Hepatocyte (in vitro differentiated cells): Measurements from ENCODE around the gene PHLPP1. TPM values are rescaled to one million over a fixed set of nuclear protein-coding genes. Genes with fewer than 3 reads are reported as not detected.

ENCODE experiments used
- DNase-seq: peaks from one replicate; pipeline ENCODE4 v3.0.0-alpha.2; 2016; ENCODE audit warnings: low spot score
- H2AFZ ChIP-seq: fragments of 200-600 bp; sonication (generic); 2 replicates; pipeline ENCODE4 v1.6.0; 2016; ENCODE audit warnings: antibody characterized with exemption, mild to moderate bottlenecking
- H3K27ac ChIP-seq: fragments of 200-600 bp; sonication (generic); 2 replicates; pipeline ENCODE4 v1.5.1; 2016; ENCODE audit warnings: mild to moderate bottlenecking
- H3K27me3 ChIP-seq: fragments of 200-600 bp; sonication (generic); 2 replicates; pipeline ENCODE4 v1.6.1; 2016
- H3K36me3 ChIP-seq: fragments of 200-600 bp; sonication (generic); replicated peaks from 2 replicates; pipeline ENCODE4 v1.5.1; 2016; ENCODE audit warnings: low read depth; ENCODE audit not compliant: insufficient read depth
- H3K4me1 ChIP-seq: fragments of 200-600 bp; sonication (generic); 2 replicates; pipeline ENCODE4 v1.5.1; 2016; ENCODE audit warnings: mild to moderate bottlenecking, moderate library complexity; ENCODE audit not compliant: insufficient read depth
- H3K4me2 ChIP-seq: fragments of 200-600 bp; sonication (generic); 2 replicates; pipeline ENCODE4 v1.6.0; 2016
- H3K4me3 ChIP-seq: fragments of 200-600 bp; sonication (generic); 2 replicates; pipeline ENCODE4 v1.5.1; 2016; ENCODE audit warnings: mild to moderate bottlenecking
- H3K79me2 ChIP-seq: fragments of 200-600 bp; sonication (generic); 2 replicates; pipeline ENCODE4 v1.6.0; 2017; ENCODE audit warnings: mild to moderate bottlenecking
- H3K9me2 ChIP-seq: fragments of 200-600 bp; sonication (generic); replicated peaks from 2 replicates; pipeline ENCODE4 v1.6.0; 2017; ENCODE audit warnings: mild to moderate bottlenecking; ENCODE audit not compliant: insufficient read depth
- H3K9me3 ChIP-seq: fragments of 200-600 bp; sonication (generic); 2 replicates; pipeline ENCODE4 v1.5.1; 2016; ENCODE audit warnings: low read depth, mild to moderate bottlenecking
- H4K20me1 ChIP-seq: fragments of 200-600 bp; sonication (generic); 2 replicates; pipeline ENCODE4 v1.6.0; 2016; ENCODE audit warnings: mild to moderate bottlenecking; ENCODE audit not compliant: insufficient read depth, poor library complexity, severe bottlenecking
- EZH2 ChIP-seq: fragments of 200-600 bp; sonication (generic); IDR thresholded peaks from 2 replicates; pipeline ENCODE4 v1.6.1; 2016; ENCODE audit warnings: antibody characterized with exemption, mild to moderate bottlenecking, borderline replicate concordance
- EZH2phosphoT487 ChIP-seq: fragments of 200-600 bp; sonication (generic); IDR thresholded peaks from one replicate; pipeline ENCODE4 v1.6.1; 2018; ENCODE audit warnings: antibody characterized with exemption, mild to moderate bottlenecking, low read depth, moderate library complexity; ENCODE audit not compliant: unreplicated experiment, severe bottlenecking
- WGBS: methylation state at CpG from one replicate; pipeline ENCODE4 v1.1.6; 2016; ENCODE audit warnings: low lambda C conversion rate; ENCODE audit errors: missing lambda C conversion rate; 5-methylcytosine and 5-hydroxymethylcytosine counted together
- polyA plus RNA-seq: library from polyadenylated mRNA; unstranded; fragments of >200 nt; fragmentation: Nextera tagmentation; extraction: Ambion mirVana; gene quantifications from 2 replicates; pipeline ENCODE4 v1.2.1, GENCODE V29; 2016
- total RNA-seq: library from RNA; depleted of rRNA; stranded (reverse); fragments of >200 nt; gene quantifications from 2 replicates; pipeline ENCODE4 v1.2.3, GENCODE V29; 2014
- TF ChIP-seq, protein P1 (sequence below): fragments of 200-600 bp; sonication (generic); IDR thresholded peaks from 2 replicates; pipeline ENCODE4 v1.5.1; 2016; ENCODE audit warnings: antibody characterized with exemption, mild to moderate bottlenecking; ENCODE audit not compliant: poor library complexity

PHLPP1 gene
- total and polyA plus RNA-seq, 2 experiments from 2014 or later: 7.3 to 14.3 TPM

DNA sequence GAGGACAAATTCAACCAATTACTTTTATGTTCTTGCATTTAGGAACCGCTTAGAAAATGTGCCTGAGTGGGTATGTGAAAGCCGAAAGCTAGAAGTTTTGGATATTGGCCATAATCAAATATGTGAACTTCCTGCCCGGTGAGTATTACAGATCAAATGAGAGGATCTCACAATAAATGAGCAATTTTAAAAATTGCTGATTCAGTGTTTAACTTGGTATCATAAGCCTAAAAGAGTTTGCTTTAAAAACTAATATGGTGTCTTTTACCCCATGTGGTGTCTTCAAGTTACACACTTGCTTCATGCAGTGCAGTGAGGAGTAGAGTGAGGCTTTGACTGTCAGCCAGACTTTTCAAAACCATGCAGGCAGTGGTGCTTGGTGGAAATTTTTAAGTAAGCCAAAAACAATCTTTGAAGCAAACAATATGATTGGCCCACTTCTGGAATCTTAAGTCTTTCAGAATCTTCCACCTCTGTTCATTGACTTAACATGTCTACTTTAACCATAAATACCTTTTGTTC, 199.6 kb downstream of the PHLPP1 start:
- Histone ChIP-seq H3K4me1 (no peaks in the 10 kb centered on the region), H3K27me3 (no peaks in the 10 kb centered on the region), H3K36me3 (no peaks in the 10 kb centered on the region), H3K4me3 (no peak overlapping the region), H4K20me1 (no peaks in the 10 kb centered on the region), H3K9me3 (no peaks in the 10 kb centered on the region), H3K9me2 (no peaks in the 10 kb centered on the region), H3K79me2 (no peaks in the 10 kb centered on the region), H3K4me2 (no peak overlapping the region), H3K27ac (no peak overlapping the region), H2AFZ (no peak overlapping the region)
- 97% methylated on average over 3 of the region's 3 CpGs for WGBS
- no peak for DNase-seq
- no peak for TF ChIP-seq EZH2phosphoT487
- TF ChIP-seq, protein P1, sequence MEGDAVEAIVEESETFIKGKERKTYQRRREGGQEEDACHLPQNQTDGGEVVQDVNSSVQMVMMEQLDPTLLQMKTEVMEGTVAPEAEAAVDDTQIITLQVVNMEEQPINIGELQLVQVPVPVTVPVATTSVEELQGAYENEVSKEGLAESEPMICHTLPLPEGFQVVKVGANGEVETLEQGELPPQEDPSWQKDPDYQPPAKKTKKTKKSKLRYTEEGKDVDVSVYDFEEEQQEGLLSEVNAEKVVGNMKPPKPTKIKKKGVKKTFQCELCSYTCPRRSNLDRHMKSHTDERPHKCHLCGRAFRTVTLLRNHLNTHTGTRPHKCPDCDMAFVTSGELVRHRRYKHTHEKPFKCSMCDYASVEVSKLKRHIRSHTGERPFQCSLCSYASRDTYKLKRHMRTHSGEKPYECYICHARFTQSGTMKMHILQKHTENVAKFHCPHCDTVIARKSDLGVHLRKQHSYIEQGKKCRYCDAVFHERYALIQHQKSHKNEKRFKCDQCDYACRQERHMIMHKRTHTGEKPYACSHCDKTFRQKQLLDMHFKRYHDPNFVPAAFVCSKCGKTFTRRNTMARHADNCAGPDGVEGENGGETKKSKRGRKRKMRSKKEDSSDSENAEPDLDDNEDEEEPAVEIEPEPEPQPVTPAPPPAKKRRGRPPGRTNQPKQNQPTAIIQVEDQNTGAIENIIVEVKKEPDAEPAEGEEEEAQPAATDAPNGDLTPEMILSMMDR: no peak
- TF ChIP-seq EZH2: no peak

DNA sequence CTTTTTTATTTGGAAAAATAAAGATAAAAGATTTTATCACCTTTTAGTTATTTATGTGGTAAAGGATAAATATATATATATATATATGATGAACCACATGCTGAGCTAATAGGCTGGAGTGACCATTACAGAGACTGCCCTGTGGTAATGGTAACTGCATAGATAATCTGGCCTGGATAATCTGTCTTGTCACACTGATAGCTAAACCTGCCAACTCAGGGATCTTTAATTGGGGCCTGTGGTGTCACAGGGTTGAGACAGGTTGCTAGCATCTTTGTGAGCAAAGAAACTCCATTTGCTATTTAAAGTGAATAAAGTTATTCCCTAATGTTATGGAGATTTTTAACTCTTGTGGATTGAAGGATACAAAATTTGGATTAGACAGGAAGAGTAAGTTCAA, 203.0 kb downstream of the PHLPP1 start:
- H3K4me1 ChIP-seq: no peaks in the 10 kb centered on the region
- H3K27ac ChIP-seq: no peak overlapping the region
- no peak overlapping the region for H3K4me2 ChIP-seq
- no peaks in the 10 kb centered on the region for H3K9me3 ChIP-seq
- no peak overlapping the region for H3K4me3 ChIP-seq
- H3K9me2 ChIP-seq: no peaks in the 10 kb centered on the region
- H3K79me2 ChIP-seq: no peaks in the 10 kb centered on the region
- no peaks in the 10 kb centered on the region for H4K20me1 ChIP-seq
- no peaks in the 10 kb centered on the region for H3K36me3 ChIP-seq
- H3K27me3 ChIP-seq: no peaks in the 10 kb centered on the region
- no peak overlapping the region for H2AFZ ChIP-seq
- no peak for DNase-seq
- no peak for TF ChIP-seq EZH2phosphoT487
- no peak for TF ChIP-seq EZH2
- TF ChIP-seq, protein P1: no peak

DNA sequence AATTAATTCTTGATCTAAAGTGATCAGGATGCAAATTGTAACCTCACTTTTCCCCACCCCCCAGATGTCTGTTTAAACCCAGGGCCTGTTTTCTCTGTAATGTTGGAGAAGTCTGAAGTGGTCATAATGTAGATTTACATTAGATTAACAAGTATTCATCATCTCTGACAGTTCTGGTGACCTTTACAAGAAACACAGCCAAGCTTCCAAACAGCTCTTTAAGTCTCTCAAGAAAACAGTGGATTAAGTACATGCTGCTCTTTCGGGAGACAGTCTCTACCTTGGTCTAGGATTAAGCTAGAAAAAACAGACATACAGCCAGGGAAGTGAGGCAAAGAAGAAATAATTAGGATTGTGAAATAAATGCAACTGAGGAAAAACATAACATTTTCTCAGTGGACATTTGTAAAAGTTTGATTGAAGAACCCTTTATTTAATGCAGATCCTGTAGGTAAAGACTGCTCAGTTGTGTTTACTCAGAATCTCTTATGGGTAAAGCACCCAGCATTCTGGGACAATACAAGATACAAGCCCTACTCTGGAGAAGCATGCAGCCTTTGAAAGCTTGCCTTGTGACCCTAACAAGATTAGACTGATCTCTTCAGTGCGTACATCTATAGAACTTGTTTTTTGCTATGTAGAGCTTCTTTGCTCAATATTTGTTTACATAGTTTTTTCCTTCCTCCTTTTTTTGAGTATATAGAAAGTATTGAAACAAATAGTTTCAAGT, 203.9 kb downstream of the PHLPP1 start:
- TF ChIP-seq EZH2 (no peak), EZH2phosphoT487 (no peak)
- TF ChIP-seq, protein P1: no peak
- Histone ChIP-seq H3K4me2 (no peak overlapping the region), H3K4me1 (no peaks in the 10 kb centered on the region), H3K4me3 (no peak overlapping the region), H3K27ac (no peak overlapping the region), H4K20me1 (no peaks in the 10 kb centered on the region), H3K36me3 (no peaks in the 10 kb centered on the region), H2AFZ (no peak overlapping the region), H3K9me2 (no peaks in the 10 kb centered on the region), H3K79me2 (no peaks in the 10 kb centered on the region), H3K9me3 (no peaks in the 10 kb centered on the region), H3K27me3 (no peaks in the 10 kb centered on the region)
- no peak for DNase-seq
- 29% methylated on average over 2 of the region's 2 CpGs for WGBS
